Stimulated activated CD8-positive, alpha-beta memory T cell treated with anti-CD3 and anti-CD28 coated beads, Interleukin-15, amount 100 ng/mL, for 24 hours (primary cell): Measurements from ENCODE around the gene ANKRD27.
"Not testable (repeated sequence)": the region's sequence is repeated elsewhere in the genome, so short reads cannot be mapped to it uniquely, and the experiment has no call there.

Experiments used
- DNase-seq: peaks from one replicate; pipeline ENCODE4 v3.0.0-alpha.2; 2020; ENCODE audit warnings: low read depth

Gene ANKRD27

GRCh38 chr19:32674931-32675719 lies at the start of gene ANKRD27:
Gene ANKRD27 (minus strand): TSS chr19:32675180. CDS start chr19:32659015, 16,165 bp downstream.
- peak; percentile 96 for DNase-seq

- no peak for DNase-seq
These were observed 45.9 kb upstream of the ANKRD27 start for GRCh38 chr19:32720936-32721250.

GRCh38 chr19:32720216-32720935 lies 45.4 kb upstream of the ANKRD27 start:
- no peak for DNase-seq

- DNase-seq = no peak
These were observed 44.7 kb upstream of the ANKRD27 start, which contains the start of gene TDRD12 for GRCh38 chr19:32719611-32720059. Gene TDRD12 (plus strand): TSS chr19:32719767. CDS start chr19:32720073, 306 bp downstream.

GRCh38 chr19:32718286-32718685 lies 43.3 kb upstream of the ANKRD27 start:
- no peak for DNase-seq

GRCh38 chr19:32717496-32717895 lies 42.5 kb upstream of the ANKRD27 start:
- no peak for DNase-seq

- DNase-seq = not testable (repeated sequence)
These were observed 41.2 kb upstream of the ANKRD27 start for GRCh38 chr19:32716203-32716602.

GRCh38 chr19:32711747-32712146 lies 36.8 kb upstream of the ANKRD27 start:
- DNase-seq = no peak

GRCh38 chr19:32709032-32709431 lies 34.1 kb upstream of the ANKRD27 start:
- no peak for DNase-seq

GRCh38 chr19:32708457-32708856 lies 33.5 kb upstream of the ANKRD27 start:
- DNase-seq = no peak

- DNase-seq = not testable (repeated sequence)
These were observed 29.0 kb upstream of the ANKRD27 start for GRCh38 chr19:32704006-32704405.

- no peak for DNase-seq
These were observed 27.0 kb upstream of the ANKRD27 start for GRCh38 chr19:32702010-32702409.

GRCh38 chr19:32700129-32700528 lies 25.1 kb upstream of the ANKRD27 start:
- DNase-seq = not testable (repeated sequence)

GRCh38 chr19:32696771-32697170 lies 21.8 kb upstream of the ANKRD27 start:
- DNase-seq = not testable (repeated sequence)

- DNase-seq = not testable (repeated sequence)
These were observed 20.5 kb upstream of the ANKRD27 start for GRCh38 chr19:32695506-32695905.

GRCh38 chr19:32694851-32695250 lies 19.9 kb upstream of the ANKRD27 start:
- not testable (repeated sequence) for DNase-seq

GRCh38 chr19:32694316-32694715 lies 19.3 kb upstream of the ANKRD27 start:
- DNase-seq = not testable (repeated sequence)

GRCh38 chr19:32693151-32694108 lies 18.4 kb upstream of the ANKRD27 start:
- DNase-seq = not testable (repeated sequence)

GRCh38 chr19:32692727-32693061 lies 17.7 kb upstream of the ANKRD27 start:
- no peak for DNase-seq

- DNase-seq = no peak
These were observed 17.2 kb upstream of the ANKRD27 start for GRCh38 chr19:32691952-32692726.

- peak; percentile 51 for DNase-seq
These were observed 16.4 kb upstream of the ANKRD27 start, which contains the start of gene NUDT19 for GRCh38 chr19:32691291-32691951. Gene NUDT19 (plus strand): TSS chr19:32691821. CDS start chr19:32691961, 140 bp downstream.
